ENCODE measurements around the gene LPIN2.

- no peak for TF ChIP-seq CTCF (IDR thresholded peaks at IDR 0.05 in 4 of 5, conservative IDR thresholded peaks at IDR 0.05 in 1 of 5)
- no peak for TF ChIP-seq POLR2A (IDR thresholded peaks at IDR 0.05)
Measured at GRCh38 chr18:2965797-2966196, 47.1 kb downstream of the LPIN2 start.

Data from gastrocnemius medialis (tissue), 4 donors.